ENCODE measurements around the gene RILPL2.
A peak's percentile ranks its signal among the peaks of the same experiment; 100 is the strongest.
"Not testable (repeated sequence)": the region's sequence is repeated elsewhere in the genome, so short reads cannot be mapped to it uniquely, and the experiment has no call there.

The RILPL2 gene

DNA sequence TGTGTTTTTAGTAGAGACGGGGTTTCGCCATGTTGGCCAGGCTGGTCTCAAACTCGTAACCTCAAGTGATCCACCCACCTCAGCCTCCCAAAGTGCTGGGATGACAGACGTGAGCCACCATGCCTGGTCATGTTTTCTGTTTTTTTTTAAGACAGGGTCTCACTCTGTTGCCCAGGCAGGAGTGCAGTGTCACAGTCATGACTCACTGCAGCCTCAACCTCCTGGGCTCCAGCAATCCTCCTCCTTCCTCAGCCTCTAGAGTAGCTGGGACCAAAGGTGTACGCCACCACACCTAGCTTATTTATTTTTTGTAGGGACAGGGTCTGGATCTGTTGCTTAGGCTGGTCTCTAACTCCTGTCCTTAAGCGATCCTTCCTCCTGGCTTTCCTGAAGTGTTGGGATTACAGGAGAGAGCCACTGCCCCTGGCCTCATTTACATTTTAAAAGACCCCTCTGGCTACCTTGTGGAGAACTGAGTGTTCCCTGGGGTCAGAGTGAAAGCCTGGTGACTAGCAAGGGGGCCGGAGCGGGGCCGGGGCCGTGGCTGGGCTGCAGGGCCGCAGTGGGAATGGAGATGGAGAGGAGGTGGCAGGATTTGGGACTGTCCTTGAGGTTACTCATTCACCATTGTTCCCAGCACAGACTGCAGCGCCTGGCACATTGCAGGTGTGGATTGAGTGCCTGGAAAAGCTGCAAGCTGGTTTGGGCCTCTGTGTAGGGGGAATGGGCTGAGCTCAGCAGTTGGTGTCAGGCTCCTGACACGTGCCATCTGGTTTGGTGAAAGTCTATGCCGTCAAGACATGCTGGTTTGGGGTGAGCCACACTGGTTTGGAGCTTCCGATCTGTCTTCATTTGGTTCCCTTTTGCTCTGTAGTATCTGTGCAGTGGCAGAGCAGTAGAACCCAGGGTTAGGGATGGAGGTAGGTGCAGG lies 34.5 kb downstream of the RILPL2 start:
- no peak for DNase-seq

DNA sequence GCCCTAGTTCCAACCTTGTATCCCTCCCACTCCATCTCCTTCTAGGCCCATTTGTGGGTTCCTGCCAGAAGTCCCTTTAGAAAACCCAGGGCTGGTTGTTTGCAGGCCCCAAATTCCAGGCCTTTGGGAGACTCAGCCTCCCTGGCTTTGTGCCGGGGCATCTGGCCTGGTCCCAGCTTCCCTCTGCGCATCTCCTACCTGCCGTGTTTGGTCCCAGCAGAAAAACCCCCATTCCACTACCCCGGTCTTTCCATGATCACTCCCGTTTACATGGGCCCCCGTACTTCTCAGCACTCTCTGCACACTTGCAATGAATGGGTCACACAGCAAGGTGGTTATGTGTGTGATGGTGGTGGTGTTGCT lies 37.2 kb downstream of the RILPL2 start:
- no peak for DNase-seq

DNA sequence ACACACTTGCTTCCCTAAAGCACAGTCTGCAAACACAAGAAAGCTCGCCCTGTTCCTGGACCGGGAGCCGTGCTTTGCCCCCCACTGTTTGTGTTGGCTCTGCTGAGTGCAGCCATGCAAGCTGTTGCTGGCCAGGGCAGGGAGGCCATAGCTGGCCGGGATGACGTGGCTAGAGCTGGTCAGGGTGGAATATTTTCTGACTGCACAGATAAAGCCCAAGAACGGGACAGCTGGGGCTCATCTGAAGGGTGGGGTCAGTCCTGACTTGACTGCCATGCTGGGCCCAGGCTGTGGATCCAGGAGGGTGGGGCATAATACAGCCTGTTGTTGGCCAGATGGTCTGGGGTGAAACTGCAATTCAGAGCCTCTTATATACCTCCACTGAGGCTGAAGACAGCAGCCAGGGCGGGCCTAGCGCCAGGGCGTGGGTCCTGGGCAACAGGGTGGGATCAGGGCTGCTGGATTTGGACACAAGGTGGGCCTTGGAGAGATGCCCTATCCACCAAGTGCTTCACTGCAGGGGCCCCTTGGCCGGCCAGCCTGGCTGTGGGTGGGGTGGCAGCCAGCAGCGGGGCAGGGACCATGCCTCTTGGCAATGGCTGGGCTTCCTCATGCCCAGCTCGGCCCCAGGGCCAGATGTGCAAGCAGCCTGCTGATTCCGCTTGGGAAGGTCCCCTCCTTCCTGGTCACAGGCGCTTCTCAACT lies 37.8 kb downstream of the RILPL2 start:
- no peak for DNase-seq

DNA sequence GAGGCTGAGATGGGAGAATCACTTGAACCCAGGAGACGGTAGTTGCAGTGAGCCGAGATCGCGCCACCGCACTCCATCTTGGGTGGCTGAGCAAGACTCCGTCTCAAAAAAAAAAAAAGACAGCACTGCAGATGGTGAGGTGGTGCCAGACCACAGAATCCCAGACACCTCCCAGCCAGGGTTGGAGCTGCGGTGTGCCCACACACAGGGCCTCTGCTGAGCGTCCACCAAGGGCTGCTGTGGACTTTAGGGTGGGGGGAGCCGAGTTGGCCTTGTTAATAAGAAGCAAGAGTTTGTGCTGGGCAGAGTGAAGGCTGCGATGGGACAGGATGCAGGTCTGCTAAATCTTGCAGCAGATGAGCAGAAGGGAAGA lies 38.3 kb downstream of the RILPL2 start:
- no peak for DNase-seq

DNA sequence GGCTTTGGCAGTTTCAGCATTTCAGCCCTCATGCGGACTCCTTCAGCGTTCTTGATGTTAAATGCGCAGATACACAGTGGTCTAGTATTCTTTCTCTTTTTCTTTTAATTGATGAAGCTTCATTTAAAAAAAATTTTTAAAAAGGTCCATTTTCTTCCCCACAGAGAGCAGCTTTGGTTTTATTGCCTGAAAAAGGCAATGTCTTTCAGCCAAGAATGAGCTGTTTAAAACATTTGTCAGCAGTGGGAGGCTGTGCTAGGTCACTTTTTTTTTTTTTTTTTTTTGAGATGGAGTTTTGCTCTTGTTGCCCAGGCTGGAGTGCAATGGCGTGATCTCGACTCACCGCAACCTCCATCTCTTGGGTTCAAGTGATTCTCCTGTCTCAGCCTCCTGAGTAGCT lies 39.1 kb downstream of the RILPL2 start:
- no peak for DNase-seq

DNA sequence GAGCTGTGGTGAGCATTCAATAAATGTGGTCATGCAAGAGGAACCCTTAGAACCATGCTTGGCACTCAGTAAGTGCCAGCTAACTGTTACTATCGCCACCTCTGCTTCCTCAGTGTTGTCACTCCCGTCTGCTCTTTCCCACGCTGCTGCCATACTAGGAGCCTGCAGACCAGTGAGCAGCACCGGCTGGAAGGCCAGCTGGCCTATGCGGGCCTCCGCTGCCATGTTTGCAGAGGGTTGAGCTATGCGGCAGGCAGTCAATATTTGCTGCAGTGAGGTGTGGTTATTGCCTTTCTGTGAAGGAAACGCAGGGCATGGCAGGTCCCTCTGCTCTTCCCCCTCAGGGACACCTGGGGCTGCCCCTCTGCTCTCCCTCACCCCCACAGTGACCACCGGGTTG lies 39.5 kb downstream of the RILPL2 start:
- no peak for DNase-seq

DNA sequence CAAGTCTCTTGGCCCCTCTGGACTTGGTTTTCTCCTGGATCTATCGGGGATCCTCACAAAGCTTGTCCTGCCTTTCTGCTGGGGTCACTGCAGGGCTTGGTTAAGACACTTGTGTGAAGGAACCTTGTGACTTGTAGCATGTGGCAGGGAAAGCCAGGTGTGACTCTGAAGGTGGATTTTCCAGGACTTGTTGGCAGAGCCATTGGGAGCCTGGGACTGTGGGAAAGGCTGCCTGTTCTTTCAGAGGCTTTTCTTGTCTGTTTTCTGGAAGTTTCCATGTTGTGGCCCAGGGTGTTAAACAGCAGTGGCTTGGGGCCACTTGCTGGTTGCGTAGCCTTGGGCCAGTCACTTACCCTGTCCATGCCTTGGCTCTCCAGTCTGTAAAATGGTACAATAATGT lies 39.9 kb downstream of the RILPL2 start:
- no peak for DNase-seq

DNA sequence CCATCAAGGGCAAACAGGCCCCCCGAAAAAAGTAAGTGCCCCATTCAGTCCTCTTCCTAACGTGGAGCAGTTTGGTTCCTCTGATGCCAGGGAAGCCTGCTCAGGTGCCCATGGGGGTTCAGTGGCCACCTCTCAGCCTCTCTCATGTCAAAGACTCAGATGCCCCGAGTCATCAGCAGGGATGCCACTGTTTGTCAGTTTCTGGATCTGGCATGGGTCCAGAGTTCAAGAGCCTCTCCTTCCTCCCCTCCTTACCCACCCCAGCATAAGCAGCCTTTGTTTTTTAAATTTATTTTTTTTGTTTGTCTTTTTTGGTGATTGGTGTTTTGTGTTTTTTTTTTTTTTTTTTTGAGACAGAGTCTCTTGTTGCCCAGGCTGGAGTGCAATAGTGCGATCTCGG lies 41.2 kb downstream of the RILPL2 start:
- DNase-seq = no peak

DNA sequence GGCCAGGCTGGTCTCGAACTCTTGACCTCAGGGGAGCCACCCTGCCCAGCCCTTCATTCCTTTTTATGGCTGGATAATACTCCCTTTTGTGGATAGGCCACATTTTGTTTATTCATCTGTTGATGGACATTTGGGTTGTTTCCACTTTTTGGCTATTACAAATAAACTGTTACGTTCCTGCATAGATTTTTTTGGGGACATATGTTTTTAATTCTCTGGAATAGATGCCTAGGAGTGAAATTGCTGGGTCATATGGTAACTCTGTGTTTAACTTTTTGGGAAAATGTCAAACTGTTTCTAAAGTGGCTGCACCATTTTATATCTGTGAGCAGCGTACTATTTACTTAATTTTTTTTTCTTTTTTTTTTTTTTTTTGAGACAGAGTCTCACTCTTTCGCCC lies 42.7 kb downstream of the RILPL2 start:
- no peak for DNase-seq

DNA sequence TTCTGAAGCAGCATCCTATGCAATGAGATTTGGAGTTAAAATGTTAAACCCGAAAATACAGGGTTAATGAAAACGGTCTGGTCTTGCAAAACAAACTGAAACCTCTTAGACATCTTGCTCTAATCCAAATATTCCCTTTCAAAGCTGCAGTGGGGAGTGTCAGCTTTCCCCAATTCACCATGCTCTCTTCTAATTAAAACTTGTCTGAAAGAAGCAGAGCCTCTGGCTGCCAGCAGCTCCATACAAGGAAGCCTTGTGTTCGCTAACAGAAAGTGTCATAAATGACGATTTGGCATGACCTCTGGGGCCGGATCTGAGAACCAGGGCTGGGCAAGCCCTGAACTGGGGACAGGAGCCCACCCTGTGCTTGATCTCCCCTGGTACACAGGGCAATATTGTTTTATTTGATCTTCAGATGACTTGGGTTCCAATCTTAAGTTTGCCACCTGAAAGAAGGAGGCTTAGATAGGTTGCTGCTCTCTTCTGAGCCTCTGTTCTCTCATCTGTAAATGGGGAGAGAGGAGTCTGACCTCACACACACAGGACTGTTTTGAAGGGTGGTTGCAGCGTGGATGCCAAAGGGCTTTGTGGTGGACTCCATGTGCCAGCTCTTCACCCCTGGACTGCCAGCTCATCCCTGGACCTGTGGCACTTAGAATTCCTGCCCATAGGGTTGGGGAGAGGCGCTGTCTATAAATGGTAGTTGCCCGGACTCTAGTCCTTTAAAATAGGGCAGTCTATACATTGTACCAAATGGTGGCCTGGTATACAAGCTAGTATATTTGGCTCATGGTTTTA lies 44.7 kb downstream of the RILPL2 start:
- no peak for DNase-seq

DNA sequence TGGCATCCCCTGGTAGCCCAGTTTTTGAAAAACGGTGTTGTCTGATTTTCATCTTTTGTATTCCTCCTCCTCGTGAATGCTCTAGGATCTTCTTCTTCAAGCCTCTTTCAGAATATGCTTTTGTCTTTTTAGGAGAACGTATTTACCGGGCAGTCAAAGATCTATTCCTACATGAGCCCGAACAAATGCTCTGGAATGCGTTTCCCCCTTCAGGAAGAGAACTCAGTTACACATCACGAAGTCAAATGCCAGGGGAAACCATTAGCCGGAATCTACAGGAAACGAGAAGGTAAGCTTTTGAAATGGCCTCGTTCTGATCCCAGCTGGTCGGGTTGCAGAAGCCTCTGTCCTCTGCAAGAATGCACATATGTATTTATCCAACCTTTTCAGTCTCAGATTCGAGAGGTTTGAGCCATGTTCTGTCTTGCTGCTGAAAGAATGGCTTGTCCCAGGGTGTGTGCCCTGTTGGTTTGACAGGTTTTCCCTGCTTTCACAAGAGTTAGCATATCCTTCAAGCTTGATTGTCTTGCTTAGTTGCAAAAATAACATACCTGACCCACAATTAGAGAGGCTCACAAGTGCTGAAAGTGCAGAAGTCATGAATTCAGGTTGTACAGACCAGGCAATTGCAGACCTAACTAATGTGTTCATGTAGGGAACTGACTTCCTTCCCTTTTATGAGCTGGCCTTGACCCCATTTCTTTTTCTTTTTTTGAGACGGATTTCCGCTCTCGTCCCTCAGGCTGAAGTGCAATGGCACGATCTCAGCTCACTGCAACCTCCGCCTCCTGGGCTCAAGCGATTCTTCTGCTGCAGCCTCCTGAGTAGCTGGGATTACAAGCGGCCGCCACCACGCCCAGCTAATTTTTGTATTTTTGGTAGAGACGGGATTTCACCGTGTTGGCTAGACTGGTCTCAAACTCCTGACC lies 45.7 kb downstream of the RILPL2 start:
- no peak for DNase-seq

DNA sequence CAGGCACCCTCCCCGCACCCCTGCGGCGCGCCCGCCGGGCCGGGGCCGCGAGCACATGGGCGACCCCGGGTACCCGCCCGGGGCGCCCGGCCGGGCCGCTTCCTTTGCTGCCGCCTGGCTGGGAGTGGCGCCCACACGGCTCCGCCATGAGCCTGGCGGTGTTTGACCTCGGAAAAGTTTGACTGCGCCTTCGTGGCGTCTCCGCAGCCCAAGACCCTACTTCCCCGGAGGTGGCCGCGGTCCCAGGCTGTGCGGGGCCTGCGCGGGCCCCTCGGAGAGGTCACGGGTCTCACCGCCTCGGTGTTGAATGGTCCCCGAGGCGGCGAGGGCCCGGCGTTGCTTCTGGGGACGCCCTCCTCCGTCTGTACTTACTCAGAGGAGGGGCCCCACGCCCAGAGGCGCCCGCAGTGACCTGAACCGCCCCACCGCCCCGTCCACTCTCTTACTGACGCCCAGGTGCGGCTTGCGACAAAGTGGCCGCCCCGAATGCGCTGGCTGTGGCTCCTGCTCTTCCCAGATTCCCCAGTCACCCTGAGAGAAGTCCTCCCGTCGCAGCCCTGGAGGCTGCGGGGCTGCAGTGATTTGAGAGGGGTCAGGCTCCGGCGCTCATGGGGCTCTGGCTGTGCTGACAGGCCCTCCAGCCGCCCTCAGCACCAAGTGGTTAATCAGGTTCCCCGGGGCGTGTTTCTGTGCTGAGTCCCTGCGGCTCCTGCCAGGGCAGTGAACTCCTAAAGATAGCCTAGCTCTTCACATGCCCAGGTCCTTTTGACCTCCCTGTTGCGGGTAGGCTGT lies 46.7 kb downstream of the RILPL2 start:
- peak; percentile 34 for DNase-seq

DNA sequence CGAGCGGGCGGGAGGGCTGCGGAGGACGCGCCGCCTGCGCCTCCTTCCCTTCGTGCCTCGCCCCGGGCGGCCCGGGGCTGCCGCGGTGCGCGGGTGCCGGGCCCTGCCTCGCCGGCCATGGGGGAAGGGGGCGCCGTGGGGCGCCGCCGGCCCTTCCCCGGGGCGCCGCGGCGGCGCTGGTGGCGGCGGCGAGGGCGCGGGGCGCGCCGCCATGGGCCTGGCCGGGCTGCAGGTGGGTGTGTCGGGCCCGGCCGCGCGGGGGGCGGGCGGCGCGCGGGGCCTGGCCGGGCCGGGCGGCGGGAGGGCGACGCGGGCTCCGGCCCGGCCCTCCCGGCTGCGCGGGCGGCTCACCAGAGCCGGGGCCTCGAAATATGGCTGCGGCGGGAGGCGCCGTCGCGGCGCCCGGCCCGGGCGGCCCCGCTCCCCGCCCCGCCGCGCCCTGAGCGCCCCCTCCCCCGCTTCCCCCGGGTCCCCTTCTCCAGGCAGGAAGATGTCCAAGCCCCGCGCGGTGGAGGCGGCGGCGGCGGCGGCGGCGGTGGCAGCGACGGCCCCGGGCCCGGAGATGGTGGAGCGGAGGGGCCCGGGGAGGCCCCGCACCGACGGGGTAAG lies 47.4 kb downstream of the RILPL2 start:
- DNase-seq = no peak

DNA sequence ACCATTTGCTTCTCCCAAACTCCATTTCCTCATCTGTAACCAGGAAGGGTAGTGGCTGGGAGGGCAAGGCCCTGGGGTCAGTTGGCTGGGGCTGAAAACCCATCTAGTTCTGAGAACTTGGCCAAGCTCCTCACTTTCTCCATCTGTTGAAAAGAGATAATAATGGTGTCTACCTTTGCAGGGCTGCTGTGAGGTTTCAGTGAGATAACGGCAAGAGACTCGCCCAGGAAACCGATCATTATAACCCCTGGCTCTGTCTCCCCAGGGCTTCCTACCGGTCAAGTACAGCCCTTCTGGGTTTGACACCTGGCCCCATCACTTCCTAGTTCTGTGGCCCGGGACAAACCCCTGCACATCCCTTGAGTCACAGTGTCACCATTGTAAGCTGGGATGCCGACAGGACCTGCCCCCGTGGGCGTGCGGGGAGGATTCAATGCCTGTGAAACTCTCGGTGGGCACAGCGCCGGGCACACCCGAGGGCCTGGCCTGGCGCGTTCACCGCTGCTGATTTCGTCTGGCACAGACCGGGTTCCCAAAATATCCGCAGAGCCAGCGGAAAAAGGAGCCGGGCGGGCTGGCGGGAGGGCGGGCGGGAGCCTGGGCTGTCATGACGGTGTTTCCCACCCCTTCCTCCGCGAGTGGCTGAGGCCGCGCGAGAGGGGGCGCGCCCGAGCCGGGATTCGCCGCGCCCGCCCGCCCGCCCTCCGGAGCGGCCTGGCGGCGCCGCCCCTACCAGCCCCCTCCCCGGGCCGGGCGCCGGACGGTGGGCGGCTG lies 48.1 kb downstream of the RILPL2 start:
- DNase-seq = peak; percentile 74

DNA sequence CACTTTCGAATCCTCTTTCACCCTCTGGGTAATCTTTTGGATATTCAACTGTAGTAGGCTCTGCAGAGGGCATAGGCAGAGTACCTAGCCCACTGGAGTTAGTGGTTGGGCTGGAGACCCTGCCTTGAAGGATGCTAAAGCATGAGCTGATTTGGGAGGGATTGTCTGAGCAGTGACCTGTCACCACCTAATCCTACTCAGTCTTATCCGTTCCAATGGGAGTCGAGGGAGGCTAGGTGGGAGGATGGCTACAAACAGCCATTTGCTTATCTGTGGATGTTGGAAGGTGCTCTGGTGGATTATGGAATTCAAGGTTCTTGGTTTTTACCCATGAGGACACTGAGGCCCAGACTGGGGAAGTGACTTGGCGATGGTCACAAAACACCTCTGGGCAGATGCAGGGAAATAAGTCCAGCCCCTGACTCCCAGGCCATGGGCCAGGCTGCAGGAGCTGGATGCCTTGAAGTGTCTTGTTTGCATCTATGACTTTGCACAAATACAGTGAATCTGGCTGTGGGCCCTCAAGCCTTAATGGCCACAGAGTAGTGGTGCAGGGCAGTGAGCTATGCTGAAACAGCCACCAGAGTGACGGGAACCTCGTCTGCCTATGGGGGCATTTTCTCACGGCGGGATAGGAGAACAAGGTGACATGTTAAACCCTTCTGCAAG lies 48.8 kb downstream of the RILPL2 start:
- no peak for DNase-seq

DNA sequence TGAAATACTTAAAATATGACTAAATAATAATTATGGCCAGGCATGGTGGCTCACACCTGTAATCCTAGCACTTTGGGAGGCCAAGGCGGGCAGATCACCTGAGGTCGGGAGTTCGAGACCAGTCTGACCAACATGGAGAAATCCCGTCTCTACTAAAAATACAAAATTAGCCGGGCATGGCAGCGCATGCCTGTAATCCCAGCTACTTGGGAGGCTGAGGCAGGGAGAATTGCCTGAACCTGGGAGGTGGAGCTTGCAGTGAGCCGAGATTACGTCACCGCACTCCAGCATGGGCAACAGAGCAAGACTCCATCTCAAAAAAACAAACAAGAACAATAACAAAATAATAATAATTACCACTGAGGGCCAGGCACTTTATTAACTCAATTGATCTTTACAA lies 50.9 kb downstream of the RILPL2 start:
- not testable (repeated sequence) for DNase-seq

DNA sequence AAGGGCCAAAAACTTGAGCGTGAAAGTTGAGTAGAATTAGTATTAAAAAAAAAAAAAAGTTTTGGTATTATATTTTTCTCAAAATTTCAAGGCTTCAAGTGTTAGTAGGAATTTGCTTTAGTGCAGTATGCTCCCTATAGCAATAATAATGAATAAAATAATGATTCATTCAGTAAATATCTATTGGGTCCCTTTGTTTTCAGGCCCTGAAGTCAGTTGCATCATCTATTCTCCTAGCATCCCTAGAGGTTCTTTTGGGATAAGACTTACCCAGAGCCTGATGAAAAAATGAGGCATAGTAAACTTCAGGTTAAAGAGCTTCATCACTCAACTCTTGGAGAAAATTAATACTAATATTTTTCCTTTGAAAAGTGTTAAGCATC lies 51.5 kb downstream of the RILPL2 start:
- DNase-seq = no peak

DNA sequence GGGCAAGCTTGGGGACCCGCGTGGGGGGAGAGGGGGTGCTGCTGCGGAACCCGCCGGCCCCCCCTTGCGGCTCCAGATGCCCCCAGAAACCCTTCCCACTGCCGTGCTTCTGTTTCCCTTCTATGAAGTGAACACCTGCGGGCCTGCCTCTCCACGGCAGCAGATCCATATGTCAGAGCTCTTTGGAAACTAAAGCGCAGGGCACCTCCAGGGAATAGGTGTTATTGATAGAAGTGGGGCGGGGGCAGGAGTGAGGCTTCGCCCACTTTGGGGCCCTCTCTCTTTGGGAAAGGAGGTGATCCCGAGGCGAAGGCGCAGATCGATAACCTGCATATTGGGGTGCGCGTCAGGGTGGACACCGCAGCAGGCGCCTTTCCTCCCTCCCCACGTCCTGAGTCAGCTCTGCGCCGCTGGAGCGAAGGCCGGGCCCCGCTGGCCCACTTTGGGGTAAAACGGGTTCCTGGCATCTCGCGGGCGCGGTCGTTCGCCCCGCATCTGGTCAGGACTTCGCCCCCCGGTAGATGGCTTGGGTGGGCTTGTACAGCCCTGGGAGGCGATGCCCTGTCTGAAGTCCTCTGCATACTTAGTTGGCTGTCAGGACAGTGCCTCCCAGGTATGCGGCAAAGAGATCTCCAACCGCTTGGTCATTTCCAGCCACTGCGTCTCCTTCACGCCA lies 52.0 kb downstream of the RILPL2 start:
- peak; percentile 10 for DNase-seq

DNA sequence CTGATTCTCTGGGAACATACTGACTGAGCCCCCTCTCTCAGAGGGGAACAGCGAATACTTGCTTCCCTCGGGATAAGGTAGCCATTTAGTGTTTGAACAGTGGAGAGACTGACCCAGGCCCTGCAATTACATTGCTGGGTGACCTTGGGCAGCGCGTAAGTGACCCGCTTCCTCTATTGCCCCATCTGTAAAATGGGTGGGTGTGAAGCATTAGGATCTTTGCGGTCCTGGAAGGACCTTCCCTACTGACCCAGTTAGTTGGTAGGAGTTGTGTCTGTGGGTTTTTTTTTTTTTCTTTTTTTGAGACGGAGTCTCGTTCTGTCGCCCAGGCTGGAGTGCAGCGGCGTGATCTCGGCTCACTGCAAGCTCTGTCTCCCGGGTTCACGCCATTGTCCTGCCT lies 53.8 kb downstream of the RILPL2 start:
- no peak for DNase-seq

Measured in stimulated activated CD4-positive, alpha-beta T cell treated with anti-CD3 and anti-CD28 coated beads, Interleukin-4, amount 100 ng/mL, for 1 hour (primary cell).